ENCODE measurements around the gene ACAD11.
"Not testable (repeated sequence)": the region's sequence is repeated elsewhere in the genome, so short reads cannot be mapped to it uniquely, and the experiment has no call there.

Gene ACAD11

GRCh38 chr3:132645058-132645457, 14.6 kb downstream of the ACAD11 start:
- DNase-seq (ENCODE audit: low spot score) = no peak

- DNase-seq (ENCODE audit: low spot score) = no peak
Measured at GRCh38 chr3:132643366-132643765, 16.2 kb downstream of the ACAD11 start.

- no peak for DNase-seq (ENCODE audit: low spot score)
Measured at GRCh38 chr3:132642539-132642847, 17.1 kb downstream of the ACAD11 start.

GRCh38 chr3:132641837-132642538, 17.6 kb downstream of the ACAD11 start:
- DNase-seq (ENCODE audit: low spot score) = peak; percentile 19

GRCh38 chr3:132641427-132641826, 18.2 kb downstream of the ACAD11 start:
- DNase-seq (ENCODE audit: low spot score) = not testable (repeated sequence)

- DNase-seq (ENCODE audit: low spot score) = no peak
Measured at GRCh38 chr3:132638706-132639105, 20.9 kb downstream of the ACAD11 start.

GRCh38 chr3:132637590-132637989, 22.0 kb downstream of the ACAD11 start:
- no peak for DNase-seq (ENCODE audit: low spot score)

GRCh38 chr3:132635052-132635451, 24.6 kb downstream of the ACAD11 start:
- no peak for DNase-seq (ENCODE audit: low spot score)

GRCh38 chr3:132630612-132631011, 29.0 kb downstream of the ACAD11 start:
- DNase-seq (ENCODE audit: low spot score) = no peak

- DNase-seq (ENCODE audit: low spot score) = no peak
Measured at GRCh38 chr3:132629928-132630327, 29.7 kb downstream of the ACAD11 start.

- no peak for DNase-seq (ENCODE audit: low spot score)
Measured at GRCh38 chr3:132628157-132628556, 31.5 kb downstream of the ACAD11 start.

- no peak for DNase-seq (ENCODE audit: low spot score)
Measured at GRCh38 chr3:132626955-132627354, 32.7 kb downstream of the ACAD11 start.

- DNase-seq (ENCODE audit: low spot score) = no peak
Measured at GRCh38 chr3:132625613-132626012, 34.0 kb downstream of the ACAD11 start.

GRCh38 chr3:132624790-132625189, 34.8 kb downstream of the ACAD11 start:
- no peak for DNase-seq (ENCODE audit: low spot score)

- no peak for DNase-seq (ENCODE audit: low spot score)
Measured at GRCh38 chr3:132623646-132624045, 36.0 kb downstream of the ACAD11 start.

- no peak for DNase-seq (ENCODE audit: low spot score)
Measured at GRCh38 chr3:132622761-132623160, 36.8 kb downstream of the ACAD11 start.

GRCh38 chr3:132622148-132622547, 37.5 kb downstream of the ACAD11 start:
- DNase-seq (ENCODE audit: low spot score) = no peak

GRCh38 chr3:132616780-132617179, 42.8 kb downstream of the ACAD11 start:
- DNase-seq (ENCODE audit: low spot score) = no peak

GRCh38 chr3:132615881-132616280, 43.7 kb downstream of the ACAD11 start:
- DNase-seq (ENCODE audit: low spot score) = no peak

GRCh38 chr3:132615301-132615700, 44.3 kb downstream of the ACAD11 start:
- DNase-seq (ENCODE audit: low spot score) = not testable (repeated sequence)

GRCh38 chr3:132606620-132607019, 53.0 kb downstream of the ACAD11 start:
- not testable (repeated sequence) for DNase-seq (ENCODE audit: low spot score)

- no peak for DNase-seq (ENCODE audit: low spot score)
Measured at GRCh38 chr3:132606085-132606484, 53.5 kb downstream of the ACAD11 start.

- DNase-seq (ENCODE audit: low spot score) = no peak
Measured at GRCh38 chr3:132605374-132605792, 54.2 kb downstream of the ACAD11 start.

GRCh38 chr3:132600614-132601013, 59.0 kb downstream of the ACAD11 start:
- DNase-seq (ENCODE audit: low spot score) = not testable (repeated sequence)

Measured in putamen (tissue), 1 donor.